ENCODE data around the gene ADGRG2. TPM values are rescaled to one million over a fixed set of nuclear protein-coding genes. Genes with fewer than 3 reads are reported as not detected.
"Not testable (repeated sequence)": the region's sequence is repeated elsewhere in the genome, so short reads cannot be mapped to it uniquely, and the experiment has no call there.

ADGRG2 gene
- total RNA-seq, 1 experiment from 2014 or later, result 7.6 TPM

- H3K36me3 ChIP-seq (replicated peaks; ENCODE audit: control insufficient read depth, insufficient read depth, low read length), result peaks cover 1% of the 10 kb centered on the region; the same call in 1 of the 2 replicates
- H3K27me3 ChIP-seq (ENCODE audit: control insufficient read depth, insufficient read depth, low read length), result no peaks in the 10 kb centered on the region
- DNase-seq, result peak; percentile 16
- H3K4me3 ChIP-seq (ENCODE audit: insufficient read depth, low read depth, low read length), result no peak overlapping the region
Observed at GRCh38 chrX:19005909-19006308, 116.4 kb downstream of the ADGRG2 start.

GRCh38 chrX:19003756-19004155, 118.5 kb downstream of the ADGRG2 start:
- no peak for DNase-seq
- Histone ChIP-seq H3K27me3 (ENCODE audit: control insufficient read depth, insufficient read depth, low read length) (no peaks in the 10 kb centered on the region), H3K36me3 (replicated peaks; ENCODE audit: control insufficient read depth, insufficient read depth, low read length) (peaks cover 1% of the 10 kb centered on the region; the same call in 1 of the 2 replicates), H3K4me3 (ENCODE audit: insufficient read depth, low read depth, low read length) (no peak overlapping the region)

GRCh38 chrX:18998653-18999052, 123.6 kb downstream of the ADGRG2 start:
- H3K36me3 ChIP-seq (replicated peaks; ENCODE audit: control insufficient read depth, insufficient read depth, low read length), result no peaks in the 10 kb centered on the region
- no peak for DNase-seq
- H3K4me3 ChIP-seq (ENCODE audit: insufficient read depth, low read depth, low read length), result no peak overlapping the region
- no peaks in the 10 kb centered on the region for H3K27me3 ChIP-seq (ENCODE audit: control insufficient read depth, insufficient read depth, low read length)

GRCh38 chrX:18997916-18998315, 124.4 kb downstream of the ADGRG2 start:
- peak; percentile 73 for DNase-seq
- Histone ChIP-seq H3K4me3 (ENCODE audit: insufficient read depth, low read depth, low read length) (no peak overlapping the region), H3K27me3 (ENCODE audit: control insufficient read depth, insufficient read depth, low read length) (no peaks in the 10 kb centered on the region), H3K36me3 (replicated peaks; ENCODE audit: control insufficient read depth, insufficient read depth, low read length) (no peaks in the 10 kb centered on the region)

GRCh38 chrX:18996536-18996935, 125.7 kb downstream of the ADGRG2 start:
- no peaks in the 10 kb centered on the region for H3K27me3 ChIP-seq (ENCODE audit: control insufficient read depth, insufficient read depth, low read length)
- no peaks in the 10 kb centered on the region for H3K36me3 ChIP-seq (replicated peaks; ENCODE audit: control insufficient read depth, insufficient read depth, low read length)
- peak; percentile 21 for DNase-seq
- H3K4me3 ChIP-seq (ENCODE audit: insufficient read depth, low read depth, low read length), result no peak overlapping the region

- DNase-seq, result no peak
- Histone ChIP-seq H3K27me3 (ENCODE audit: control insufficient read depth, insufficient read depth, low read length) (no peaks in the 10 kb centered on the region), H3K36me3 (replicated peaks; ENCODE audit: control insufficient read depth, insufficient read depth, low read length) (no peaks in the 10 kb centered on the region), H3K4me3 (ENCODE audit: insufficient read depth, low read depth, low read length) (no peak overlapping the region)
Observed at GRCh38 chrX:18995221-18995620, 127.0 kb downstream of the ADGRG2 start.

- Histone ChIP-seq H3K36me3 (replicated peaks; ENCODE audit: control insufficient read depth, insufficient read depth, low read length) (no peaks in the 10 kb centered on the region), H3K4me3 (ENCODE audit: insufficient read depth, low read depth, low read length) (no peak overlapping the region), H3K27me3 (ENCODE audit: control insufficient read depth, insufficient read depth, low read length) (no peaks in the 10 kb centered on the region)
- DNase-seq, result no peak
Observed at GRCh38 chrX:18994713-18995112, 127.6 kb downstream of the ADGRG2 start.

- no peaks in the 10 kb centered on the region for H3K27me3 ChIP-seq (ENCODE audit: control insufficient read depth, insufficient read depth, low read length)
- H3K4me3 ChIP-seq (ENCODE audit: insufficient read depth, low read depth, low read length), result no peak overlapping the region
- no peak for DNase-seq
- no peaks in the 10 kb centered on the region for H3K36me3 ChIP-seq (replicated peaks; ENCODE audit: control insufficient read depth, insufficient read depth, low read length)
Observed at GRCh38 chrX:18992829-18993228, 129.4 kb downstream of the ADGRG2 start.

GRCh38 chrX:18985186-18985435, 137.2 kb downstream of the ADGRG2 start:
- DNase-seq, result no peak
- Histone ChIP-seq H3K4me3 (ENCODE audit: insufficient read depth, low read depth, low read length) (peak overlapping the region; percentile 72), H3K27me3 (ENCODE audit: control insufficient read depth, insufficient read depth, low read length) (no peaks in the 10 kb centered on the region), H3K36me3 (replicated peaks; ENCODE audit: control insufficient read depth, insufficient read depth, low read length) (no peaks in the 10 kb centered on the region)

GRCh38 chrX:18984381-18985185, 137.7 kb downstream of the ADGRG2 start:
- peak overlapping the region; percentile 72 for H3K4me3 ChIP-seq (ENCODE audit: insufficient read depth, low read depth, low read length)
- H3K36me3 ChIP-seq (replicated peaks; ENCODE audit: control insufficient read depth, insufficient read depth, low read length), result no peaks in the 10 kb centered on the region
- no peaks in the 10 kb centered on the region for H3K27me3 ChIP-seq (ENCODE audit: control insufficient read depth, insufficient read depth, low read length)
- DNase-seq, result peak; percentile 97

- H3K4me3 ChIP-seq (ENCODE audit: insufficient read depth, low read depth, low read length), result peak within 1 kb of the TSS; percentile 72
- no peak for DNase-seq
- no peaks in the 10 kb centered on the region for H3K36me3 ChIP-seq (replicated peaks; ENCODE audit: control insufficient read depth, insufficient read depth, low read length)
- H3K27me3 ChIP-seq (ENCODE audit: control insufficient read depth, insufficient read depth, low read length), result no peaks in the 10 kb centered on the region
Observed at GRCh38 chrX:18983666-18984380, 138.4 kb downstream of the ADGRG2 start, which contains the start of gene PHKA2. PHKA2 (minus strand) TSS chrX:18984114; CDS start chrX:18983932, 182 bp downstream.

- Histone ChIP-seq H3K27me3 (ENCODE audit: control insufficient read depth, insufficient read depth, low read length) (no peaks in the 10 kb centered on the region), H3K36me3 (replicated peaks; ENCODE audit: control insufficient read depth, insufficient read depth, low read length) (no peaks in the 10 kb centered on the region), H3K4me3 (ENCODE audit: insufficient read depth, low read depth, low read length) (no peak overlapping the region)
- no peak for DNase-seq
Observed at GRCh38 chrX:18981124-18981807, 141.0 kb downstream of the ADGRG2 start.

- DNase-seq; H3K27me3 ChIP-seq (ENCODE audit: control insufficient read depth, insufficient read depth, low read length); H3K4me3 ChIP-seq (ENCODE audit: insufficient read depth, low read depth, low read length); H3K36me3 ChIP-seq (replicated peaks; ENCODE audit: control insufficient read depth, insufficient read depth, low read length): not testable (repeated sequence)
Observed at GRCh38 chrX:18980262-18980661, 142.0 kb downstream of the ADGRG2 start.

GRCh38 chrX:18974993-18975392, 147.3 kb downstream of the ADGRG2 start:
- Histone ChIP-seq H3K4me3 (ENCODE audit: insufficient read depth, low read depth, low read length) (no peak overlapping the region), H3K27me3 (ENCODE audit: control insufficient read depth, insufficient read depth, low read length) (no peaks in the 10 kb centered on the region), H3K36me3 (replicated peaks; ENCODE audit: control insufficient read depth, insufficient read depth, low read length) (no peaks in the 10 kb centered on the region)
- DNase-seq, result no peak
